ENCODE data around the gene KRT5.
"Not testable (repeated sequence)": the region's sequence is repeated elsewhere in the genome, so short reads cannot be mapped to it uniquely, and the experiment has no call there.

The KRT5 gene

GRCh38 chr12:52493172-52493571 is 27.0 kb downstream of the KRT5 start, which contains the start of gene KRT6A:
TSS of gene KRT6A (minus strand) at chr12:52493257. CDS start at chr12:52493188, 69 bp downstream.
- no peak for DNase-seq

- DNase-seq, result not testable (repeated sequence)
Observed at GRCh38 chr12:52492405-52492804, 27.8 kb downstream of the KRT5 start.

GRCh38 chr12:52491495-52491894 is 28.7 kb downstream of the KRT5 start:
- DNase-seq, result not testable (repeated sequence)

DNA sequence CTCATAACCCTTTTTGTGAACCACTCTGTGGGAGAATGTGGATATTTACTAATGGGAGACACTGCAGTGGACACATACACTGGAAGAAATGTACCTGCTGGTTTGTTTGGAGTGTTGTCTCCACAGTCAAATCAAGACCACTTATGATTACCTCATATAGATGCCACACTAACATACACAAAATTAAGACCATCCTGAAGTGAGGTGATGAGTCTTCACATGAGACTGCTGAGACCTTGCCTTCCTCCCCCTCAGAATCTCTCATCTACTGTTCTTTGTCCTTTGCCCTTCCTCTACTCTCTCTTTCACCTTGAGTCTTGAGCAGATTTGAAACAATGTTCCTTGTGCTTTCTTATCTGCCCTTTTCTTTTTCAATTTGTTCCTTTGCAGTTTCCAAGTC is 31.5 kb downstream of the KRT5 start:
- no peak for DNase-seq

- DNase-seq, result not testable (repeated sequence)
Observed at GRCh38 chr12:52487744-52488443, 32.3 kb downstream of the KRT5 start.

DNA sequence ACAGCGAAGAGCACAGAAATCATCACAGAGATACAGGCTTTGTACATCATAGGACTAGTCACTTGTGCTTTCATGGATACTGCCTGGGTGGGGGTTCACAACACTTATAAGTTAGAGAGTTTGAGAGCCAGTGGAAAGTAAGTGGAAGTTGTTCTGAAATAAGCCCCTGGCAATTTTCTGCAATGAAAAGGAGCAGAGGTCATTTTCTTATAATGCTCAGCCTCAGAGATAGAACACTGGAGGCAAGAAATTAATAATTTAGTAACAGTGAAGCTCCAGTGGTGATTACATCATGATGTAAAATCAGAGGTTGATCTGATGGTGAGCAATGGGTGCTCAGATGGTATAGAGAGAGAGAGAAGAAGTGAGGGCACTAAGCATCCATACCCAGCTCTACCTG is 33.0 kb downstream of the KRT5 start:
- no peak for DNase-seq

GRCh38 chr12:52486166-52487105 is 33.8 kb downstream of the KRT5 start:
- DNase-seq, result no peak

- DNase-seq, result no peak
Observed at GRCh38 chr12:52480073-52480472, 40.1 kb downstream of the KRT5 start.

- no peak for DNase-seq
Observed at GRCh38 chr12:52477651-52478050, 42.5 kb downstream of the KRT5 start.

GRCh38 chr12:52474212-52474611 is 46.0 kb downstream of the KRT5 start:
- no peak for DNase-seq

- no peak for DNase-seq
Observed at GRCh38 chr12:52473768-52474167, 46.4 kb downstream of the KRT5 start, which contains the start of gene KRT6C. TSS of gene KRT6C (minus strand) at chr12:52473805. CDS start at chr12:52473737, 68 bp downstream.

- no peak for DNase-seq
Observed at GRCh38 chr12:52469853-52470252, 50.3 kb downstream of the KRT5 start.

GRCh38 chr12:52464897-52465296 is 55.3 kb downstream of the KRT5 start:
- no peak for DNase-seq

All from NCI-H187 (cell line).